DMS114 treated with DMSO at 0.1 percent for 48 hours (cell line): Measurements from ENCODE around the gene SEBOX.

Source experiments
- DNase-seq: peaks from one replicate; lab custom pipeline; 2025; ENCODE audit not compliant: unreplicated experiment; lab: John Stamatoyannopoulos, UW

Gene SEBOX, protein sequence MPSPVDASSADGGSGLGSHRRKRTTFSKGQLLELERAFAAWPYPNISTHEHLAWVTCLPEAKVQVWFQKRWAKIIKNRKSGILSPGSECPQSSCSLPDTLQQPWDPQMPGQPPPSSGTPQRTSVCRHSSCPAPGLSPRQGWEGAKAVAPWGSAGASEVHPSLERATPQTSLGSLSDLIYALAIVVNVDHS

DNA sequence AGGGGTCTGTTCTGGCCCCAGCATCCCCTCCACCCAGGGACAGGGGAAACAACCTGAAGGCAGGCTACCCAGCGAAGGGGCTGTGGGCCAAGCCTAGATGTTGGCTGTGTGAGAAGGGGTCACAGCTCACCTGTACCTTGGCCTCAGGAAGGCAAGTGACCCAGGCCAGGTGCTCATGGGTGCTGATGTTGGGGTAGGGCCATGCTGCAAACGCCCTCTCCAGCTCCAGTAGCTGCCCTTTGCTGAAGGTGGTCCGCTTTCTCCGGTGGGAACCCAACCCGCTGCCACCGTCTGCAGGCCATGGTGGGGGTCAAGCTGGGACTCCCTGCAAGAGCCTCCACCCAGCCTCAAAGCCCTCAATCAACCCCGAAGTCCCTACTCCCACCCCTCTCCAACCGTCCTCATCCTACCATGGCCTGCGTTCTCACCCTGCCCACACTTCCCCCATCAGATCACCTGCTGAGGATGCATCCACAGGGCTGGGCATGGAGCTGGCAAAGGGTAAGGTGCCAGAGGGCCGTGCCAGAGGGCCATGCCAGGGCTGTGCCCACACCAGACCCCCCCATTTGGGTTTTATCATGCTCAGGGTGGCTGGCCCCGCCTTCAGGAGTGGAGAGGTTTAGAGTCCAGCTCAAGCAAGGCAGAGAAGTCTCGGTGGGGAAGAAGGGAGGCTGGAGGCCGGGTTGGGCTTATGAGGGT lies at the start of gene SEBOX:
Gene SEBOX, minus strand, starts transcription at position 535 of the 699 bp plus-strand sequence. Its CDS starts 48 bp downstream, at position 487.
- DNase-seq: no peak

GRCh38 chr17:28413804-28414203 lies 48.8 kb upstream of the SEBOX start:
- no peak for DNase-seq

DNA sequence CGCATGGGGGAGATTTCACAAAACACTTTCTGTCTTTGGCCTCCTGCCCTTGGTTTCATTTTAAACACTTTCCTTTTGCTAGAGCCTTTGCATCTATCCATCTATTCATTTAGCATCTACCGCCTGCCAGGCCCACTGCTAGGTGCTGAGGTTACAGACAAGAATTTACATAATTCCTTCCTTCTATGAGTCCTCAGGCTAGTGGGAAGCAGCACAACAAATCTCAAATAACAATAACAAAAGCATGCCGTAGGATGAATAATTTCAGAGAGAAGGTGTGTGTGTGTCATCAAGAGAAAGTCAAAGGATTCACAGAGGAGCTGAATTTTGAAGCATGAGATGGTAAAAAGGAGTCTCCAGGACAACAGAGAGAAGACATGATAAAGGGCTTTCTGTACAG lies 47.1 kb upstream of the SEBOX start:
- no peak for DNase-seq

DNA sequence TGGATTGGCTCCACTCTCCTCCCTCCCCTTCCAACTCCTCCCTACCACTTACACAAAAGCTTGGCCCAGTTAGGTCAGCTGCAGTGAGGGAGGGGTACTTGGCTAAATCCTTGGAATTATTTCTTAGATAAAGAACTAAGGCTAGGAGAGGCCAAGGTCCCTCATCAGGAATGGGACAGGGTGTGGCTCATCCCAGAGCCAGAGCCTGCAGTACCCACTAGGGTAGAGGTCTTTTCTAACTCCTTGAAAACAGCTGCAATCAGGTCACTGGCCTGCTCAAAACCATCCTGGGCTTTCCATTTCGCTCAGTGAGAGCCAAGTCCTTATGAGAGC lies 42.9 kb upstream of the SEBOX start:
- no peak for DNase-seq

DNA sequence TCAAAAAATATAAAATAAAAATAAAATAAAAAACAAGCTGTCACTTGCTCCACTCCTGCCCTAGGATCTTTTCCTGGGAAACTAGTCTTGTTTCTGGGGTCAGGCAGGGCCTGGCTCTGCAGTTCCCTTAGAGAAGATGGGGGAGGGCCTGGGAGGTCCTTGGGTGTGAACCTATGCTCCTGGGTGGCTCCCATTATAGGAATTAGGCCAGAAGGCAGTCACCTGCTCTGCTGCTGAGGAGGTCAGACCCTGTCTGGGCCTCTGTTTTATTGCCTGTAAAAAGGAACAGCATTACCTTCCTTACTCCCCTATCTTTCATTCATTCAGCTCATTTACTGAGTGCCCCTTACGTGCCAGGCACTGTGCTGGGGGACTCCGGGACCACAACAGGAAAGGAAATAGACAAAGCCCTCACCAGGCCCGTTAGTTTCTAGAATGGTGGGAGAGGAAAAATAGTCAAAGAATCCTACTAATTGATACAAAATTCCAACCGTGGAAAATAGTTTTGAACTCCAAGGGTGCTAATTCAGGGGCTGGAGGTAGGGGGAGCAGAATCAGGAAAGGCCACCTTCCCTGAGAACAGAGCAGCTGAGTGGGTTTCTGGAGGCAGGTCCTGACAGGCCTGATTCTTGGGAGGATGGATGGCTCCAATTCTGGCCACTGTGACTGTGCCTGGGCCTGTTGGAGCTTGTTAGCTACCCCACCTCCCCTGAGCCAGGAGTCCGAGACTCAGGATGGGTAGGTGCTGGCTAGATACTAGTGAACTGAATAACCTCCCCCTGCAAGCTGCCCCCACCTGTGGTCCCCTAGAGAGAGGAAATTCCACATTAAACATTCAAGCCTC lies 42.4 kb upstream of the SEBOX start:
- DNase-seq: no peak

DNA sequence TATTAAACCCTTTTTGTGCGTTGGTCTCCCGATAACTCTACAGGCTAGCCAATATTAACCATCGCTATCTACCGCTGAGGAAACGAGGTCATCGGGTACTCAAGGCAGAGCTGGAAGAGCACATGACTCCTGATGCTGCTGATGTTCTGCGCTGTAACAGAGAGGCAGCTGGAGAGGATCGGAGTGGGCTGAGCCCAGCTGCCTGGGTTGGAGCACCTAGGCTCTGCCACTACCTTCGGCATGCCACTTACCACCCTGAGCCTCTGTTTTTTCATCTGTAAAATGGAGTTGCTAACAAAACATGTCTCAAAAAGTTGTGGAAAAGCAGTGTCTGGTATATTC lies 41.4 kb upstream of the SEBOX start:
- no peak for DNase-seq

DNA sequence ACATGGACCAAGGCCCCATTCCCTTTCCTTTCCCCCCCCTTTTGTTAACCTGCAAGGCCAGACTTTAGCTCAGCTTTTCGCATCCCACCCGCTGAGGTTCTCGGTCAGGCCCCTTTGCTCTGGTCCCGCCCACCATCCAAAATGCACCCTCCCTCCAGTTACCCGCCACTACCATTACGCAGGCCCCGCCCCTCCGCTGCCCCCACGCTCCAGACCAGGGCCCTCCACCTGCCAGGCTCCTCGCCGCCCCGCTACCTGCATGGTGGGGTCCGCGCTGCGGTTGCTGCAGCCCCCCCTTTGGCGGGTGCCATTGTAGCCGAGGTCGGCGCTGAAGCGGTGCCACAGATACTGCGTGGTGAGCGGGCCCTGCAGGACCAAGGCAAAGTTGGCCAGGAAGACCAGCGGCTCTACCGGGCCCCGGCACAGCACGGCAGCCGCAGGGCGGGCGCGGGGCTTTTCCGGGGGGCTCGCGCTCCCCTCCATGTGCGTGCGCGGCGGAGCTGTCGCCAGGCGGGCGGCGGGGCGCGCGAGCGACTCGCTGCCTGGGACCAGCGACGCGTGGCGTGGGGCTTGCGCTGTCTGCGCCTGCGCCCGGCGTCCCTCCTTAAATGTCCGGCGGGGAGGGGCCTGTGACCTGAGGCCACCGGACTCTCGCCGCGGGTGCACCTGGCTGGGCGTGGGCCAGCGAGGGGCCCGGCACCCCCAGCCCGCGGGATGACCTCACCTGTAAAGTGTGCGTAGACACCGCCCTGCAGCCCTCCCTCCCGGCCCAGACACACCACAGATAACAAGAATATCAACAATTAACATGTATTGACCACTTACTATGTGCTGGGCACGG lies 40.9 kb upstream of the SEBOX start, which contains the start of gene SLC46A1:
Gene SLC46A1, minus strand, starts transcription at position 581 of the 841 bp plus-strand sequence. Its CDS starts 98 bp downstream, at position 483.
- peak; percentile 54 for DNase-seq

- no peak for DNase-seq
Measured at GRCh38 chr17:28404812-28405570, 40.0 kb upstream of the SEBOX start.

- no peak for DNase-seq
Measured at GRCh38 chr17:28404461-28404811, 39.4 kb upstream of the SEBOX start.

GRCh38 chr17:28404007-28404406 lies 39.0 kb upstream of the SEBOX start:
- DNase-seq: no peak

- no peak for DNase-seq
Measured at GRCh38 chr17:28402844-28403243, 37.8 kb upstream of the SEBOX start.

GRCh38 chr17:28402224-28402630 lies 37.2 kb upstream of the SEBOX start:
- DNase-seq: no peak

- no peak for DNase-seq
Measured at GRCh38 chr17:28399808-28400207, 34.8 kb upstream of the SEBOX start.

DNA sequence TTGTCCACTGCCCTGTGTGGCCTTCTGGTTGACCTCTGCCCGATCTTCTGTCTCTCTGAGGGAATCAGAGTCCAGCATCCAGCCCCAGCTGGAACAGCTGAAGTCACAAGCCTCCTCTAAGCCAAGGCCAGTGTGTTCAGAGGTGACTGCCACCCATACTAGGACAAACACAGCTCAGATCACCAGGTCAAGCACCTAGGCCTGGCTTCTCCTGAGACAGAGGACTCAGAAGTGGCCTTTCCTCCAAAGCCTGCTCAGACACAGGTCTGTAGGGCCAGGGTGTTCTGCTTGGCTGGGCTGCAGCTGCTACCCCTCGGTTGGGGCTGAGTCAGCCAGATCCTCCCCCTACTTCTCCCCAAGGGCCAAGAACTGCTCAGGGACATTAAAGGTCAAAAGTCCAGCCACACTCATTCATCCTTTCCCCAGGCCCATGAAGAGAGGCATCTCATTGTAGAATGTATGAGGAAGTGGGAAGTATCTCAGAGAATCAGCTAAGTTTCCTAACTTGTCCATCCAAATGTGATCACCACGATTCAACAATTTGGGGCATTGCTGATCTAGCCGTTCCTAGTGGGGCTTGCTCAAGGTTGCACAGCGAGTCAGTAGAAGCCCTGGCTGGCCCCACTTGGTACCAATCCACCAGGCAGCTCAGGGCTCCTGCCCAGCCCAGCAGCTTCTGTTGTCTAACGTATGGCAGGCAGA lies 33.4 kb upstream of the SEBOX start:
- DNase-seq: no peak

GRCh38 chr17:28397687-28398279 lies 32.8 kb upstream of the SEBOX start:
- DNase-seq: no peak

- DNase-seq: no peak
Measured at GRCh38 chr17:28397275-28397674, 32.3 kb upstream of the SEBOX start.

GRCh38 chr17:28396635-28397239 lies 31.7 kb upstream of the SEBOX start:
- DNase-seq: no peak

DNA sequence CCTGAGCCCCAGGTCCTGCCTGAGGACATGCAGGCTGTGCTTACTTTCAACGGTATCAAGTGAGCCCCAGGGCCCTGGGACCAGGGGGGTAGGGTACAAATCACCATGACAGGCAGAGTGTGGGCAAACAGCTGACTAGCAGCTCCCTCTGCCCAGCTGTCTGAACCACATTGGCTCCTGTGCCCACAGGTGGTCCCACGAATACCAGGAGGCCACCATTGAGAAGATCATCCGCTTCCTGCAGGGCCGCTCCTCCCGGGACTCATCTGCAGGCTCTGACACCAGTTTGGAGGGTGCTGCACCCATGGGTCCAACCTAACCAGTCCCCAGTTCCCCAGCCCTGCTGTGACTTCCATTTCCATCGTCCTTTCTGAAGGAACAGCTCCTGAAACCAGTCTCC lies 31.0 kb upstream of the SEBOX start:
- DNase-seq: no peak

DNA sequence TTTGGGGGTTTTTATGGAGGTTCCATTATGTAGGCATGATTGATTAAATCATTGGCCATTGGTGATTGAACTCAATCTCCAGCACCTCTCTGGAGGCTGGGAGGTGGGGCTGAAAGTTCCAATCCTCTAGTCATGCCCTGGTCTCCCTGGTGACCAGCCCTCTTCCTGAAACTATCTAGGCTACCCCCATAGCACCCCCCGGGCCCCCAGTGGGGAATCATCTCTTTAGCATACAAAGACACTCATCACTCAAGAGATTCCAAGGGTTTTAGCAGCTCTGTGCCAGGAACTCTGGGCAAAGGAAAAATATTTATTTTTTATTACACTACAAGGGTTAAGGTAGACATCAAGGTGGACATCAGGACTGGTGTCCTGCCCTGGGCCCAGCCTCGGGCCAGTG lies 30.4 kb upstream of the SEBOX start:
- DNase-seq: no peak
